Activated T-cell treated with anti-CD3 and anti-CD28 coated beads for 48 hours (primary cell): ENCODE data around the gene P4HTM.

Source experiments
- DNase-seq: peaks from one replicate; pipeline ENCODE4 v3.0.0-alpha.2; 2020; ENCODE audit warnings: low read depth

The P4HTM gene

GRCh38 chr3:48989796-48990635 lies at the start of gene P4HTM:
Gene P4HTM, plus strand, starts transcription at chr3:48990241. Its CDS starts 16 bp downstream, at chr3:48990257.
- peak; percentile 80 for DNase-seq

GRCh38 chr3:48945432-48945831 lies 44.6 kb upstream of the P4HTM start:
- no peak for DNase-seq

GRCh38 chr3:48945891-48946549 lies 44.0 kb upstream of the P4HTM start:
- DNase-seq: no peak

DNA sequence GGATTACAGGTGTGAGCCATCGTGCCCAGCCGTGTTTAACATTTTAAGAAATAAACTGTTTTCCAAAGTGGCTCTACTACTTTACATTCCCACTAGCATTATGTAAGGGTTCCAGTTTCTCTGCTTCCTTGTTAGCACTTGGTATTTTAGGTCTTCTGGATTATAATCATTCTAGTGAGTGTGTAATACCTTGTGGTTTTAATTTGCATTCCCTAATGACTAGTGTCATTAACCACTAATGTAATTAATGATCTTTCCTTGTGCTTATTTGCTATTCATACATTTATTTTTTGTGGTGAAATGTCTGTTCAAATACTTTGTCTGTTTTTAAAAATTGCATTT lies 40.7 kb upstream of the P4HTM start:
- no peak for DNase-seq

GRCh38 chr3:48950051-48950450 lies 40.0 kb upstream of the P4HTM start:
- DNase-seq: no peak

DNA sequence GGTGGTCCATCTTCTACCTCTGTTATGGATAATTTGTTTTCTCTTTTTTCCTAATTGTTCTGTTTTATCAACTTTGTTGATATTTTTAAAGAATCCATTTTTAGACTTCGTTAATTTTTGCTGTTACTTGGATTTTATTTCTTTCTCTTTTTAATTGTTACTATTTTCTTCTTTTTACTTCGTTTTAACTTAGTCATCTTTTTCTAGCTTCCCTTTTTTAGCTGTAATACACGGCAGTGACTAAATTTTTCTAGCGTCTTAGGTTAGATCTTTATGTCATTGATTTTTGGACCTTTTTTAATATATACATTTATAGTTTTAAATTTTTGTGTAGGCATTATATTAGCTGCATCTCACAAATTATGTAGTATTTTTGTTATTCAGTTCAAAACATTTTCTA lies 38.3 kb upstream of the P4HTM start:
- no peak for DNase-seq

DNA sequence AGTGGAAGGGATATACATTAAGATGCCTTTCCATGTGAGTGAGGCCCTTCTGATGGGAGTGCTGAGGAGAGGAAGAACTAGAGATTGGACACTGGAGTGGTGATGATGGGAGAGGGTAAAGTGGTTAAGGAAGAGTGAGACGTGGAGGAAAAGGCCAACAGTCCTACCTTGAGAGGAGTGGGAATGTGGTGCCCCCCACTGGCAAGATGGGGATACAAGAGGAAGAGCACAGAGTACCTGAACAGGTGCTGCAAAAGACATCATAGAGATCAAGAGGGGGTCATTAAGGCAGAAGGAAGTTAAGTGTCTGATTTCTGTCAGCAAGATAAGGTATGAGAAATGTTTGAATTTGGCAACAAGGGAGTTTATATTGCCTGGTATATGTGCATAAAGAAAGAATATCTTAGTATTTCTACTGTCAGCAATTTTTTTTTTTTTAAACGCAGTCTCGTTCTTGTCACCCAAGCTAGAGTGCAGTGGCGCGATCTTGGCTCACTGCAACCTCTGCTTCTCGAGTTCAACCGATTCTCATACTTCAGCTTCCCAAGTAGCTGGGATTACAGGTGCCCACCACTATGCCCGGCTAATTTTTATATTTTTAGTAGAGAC lies 37.4 kb upstream of the P4HTM start:
- DNase-seq: peak; percentile 13

- no peak for DNase-seq
These were observed 32.9 kb upstream of the P4HTM start for GRCh38 chr3:48957006-48957705.

- no peak for DNase-seq
These were observed 29.1 kb upstream of the P4HTM start for GRCh38 chr3:48960841-48961413.

DNA sequence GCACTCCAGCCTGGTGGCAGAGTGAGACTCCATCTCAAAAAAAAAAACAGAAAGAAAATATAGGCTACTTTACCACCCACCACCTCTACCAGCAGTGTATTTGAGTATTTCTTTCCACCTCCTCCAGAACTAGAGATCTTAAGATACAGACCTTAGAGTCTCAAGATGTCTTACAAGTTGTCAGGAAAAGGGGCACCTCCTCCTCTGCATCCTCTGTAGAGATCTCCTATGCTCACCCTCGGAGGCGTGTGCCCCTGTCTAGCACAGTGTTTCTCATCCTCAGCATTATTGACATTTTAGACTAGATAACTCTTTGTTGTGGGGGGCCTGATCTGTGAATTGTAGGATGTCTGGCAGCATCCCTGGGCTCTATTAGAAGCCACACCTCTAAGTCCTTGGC lies 27.7 kb upstream of the P4HTM start:
- no peak for DNase-seq

DNA sequence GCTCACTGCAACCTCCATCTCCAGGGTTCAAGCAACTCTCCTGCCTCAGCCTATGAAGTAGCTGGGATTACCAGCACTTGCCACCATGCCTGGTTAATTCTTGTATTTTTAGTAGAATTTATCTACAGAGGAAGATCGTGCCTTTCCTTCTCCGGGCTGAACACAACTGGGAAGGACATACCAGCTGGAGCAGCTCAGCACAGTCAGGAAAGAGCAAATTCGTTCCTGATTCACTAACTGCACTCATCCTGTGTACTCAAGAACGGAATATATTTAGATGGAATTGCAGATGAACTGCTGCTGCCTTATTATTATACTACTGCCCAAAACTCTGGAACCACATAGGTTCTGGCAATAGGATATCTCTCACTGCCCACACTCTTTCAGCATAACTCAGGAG lies 27.1 kb upstream of the P4HTM start:
- no peak for DNase-seq

DNA sequence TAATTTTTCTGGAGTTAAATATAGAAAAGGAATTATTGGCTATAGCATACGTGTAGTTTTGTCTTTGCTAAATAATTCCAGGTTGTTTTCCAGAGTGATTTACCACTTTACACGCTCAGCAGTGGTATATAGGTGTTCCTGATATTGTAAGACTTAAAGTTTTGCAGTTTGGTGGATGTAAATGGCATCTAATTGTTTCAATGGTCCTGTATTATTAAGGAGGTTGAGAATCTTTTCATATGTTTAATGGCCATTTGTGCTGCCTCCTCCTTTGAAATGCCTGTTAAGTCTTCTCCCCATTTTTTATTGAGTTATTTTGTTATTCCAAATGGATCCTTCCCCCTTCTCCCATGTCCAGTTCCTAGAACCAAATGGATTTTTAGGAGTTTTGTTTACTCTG lies 26.4 kb upstream of the P4HTM start:
- no peak for DNase-seq

DNA sequence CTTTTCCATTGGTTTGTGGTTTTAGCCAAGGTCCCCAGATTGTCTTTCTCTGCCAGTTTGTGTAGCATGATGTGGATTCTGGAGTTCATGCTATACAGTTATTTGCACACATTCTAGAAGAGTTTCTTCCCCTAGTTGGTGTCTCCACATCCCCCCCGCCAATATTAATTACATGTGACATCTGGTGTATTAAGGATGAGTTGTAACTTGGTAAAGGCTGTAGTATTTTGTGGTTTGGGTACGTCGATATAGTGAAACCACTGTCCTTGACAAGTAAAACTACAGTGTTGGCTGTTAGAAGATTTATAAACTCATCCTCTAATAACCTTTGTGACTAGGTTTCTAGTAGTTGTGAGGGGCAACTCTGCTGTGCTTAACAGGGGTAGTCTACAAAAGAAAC lies 23.7 kb upstream of the P4HTM start:
- no peak for DNase-seq

DNA sequence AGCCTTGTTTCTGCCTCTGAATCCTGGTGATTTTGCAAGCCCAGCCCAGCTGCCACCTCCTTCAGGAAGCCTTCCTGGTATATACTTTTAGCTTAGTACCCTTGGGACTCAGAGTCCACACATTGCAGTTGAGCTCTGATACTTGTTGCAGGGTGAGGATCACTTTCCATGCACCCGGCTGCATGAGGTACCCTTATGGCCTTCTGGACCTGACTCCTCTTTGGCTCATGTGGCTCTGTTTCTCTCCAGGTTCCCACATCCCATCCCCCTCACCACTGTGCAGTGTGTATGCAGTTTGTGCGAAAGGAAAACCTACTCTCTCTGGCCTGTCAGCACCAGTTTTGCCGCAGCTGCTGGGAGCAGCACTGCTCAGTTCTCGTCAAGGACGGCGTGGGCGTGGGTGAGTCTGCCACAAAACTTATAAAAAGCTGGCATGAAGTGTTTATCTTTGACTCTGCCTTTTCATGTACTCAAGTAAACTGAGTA lies 23.1 kb upstream of the P4HTM start:
- no peak for DNase-seq

DNA sequence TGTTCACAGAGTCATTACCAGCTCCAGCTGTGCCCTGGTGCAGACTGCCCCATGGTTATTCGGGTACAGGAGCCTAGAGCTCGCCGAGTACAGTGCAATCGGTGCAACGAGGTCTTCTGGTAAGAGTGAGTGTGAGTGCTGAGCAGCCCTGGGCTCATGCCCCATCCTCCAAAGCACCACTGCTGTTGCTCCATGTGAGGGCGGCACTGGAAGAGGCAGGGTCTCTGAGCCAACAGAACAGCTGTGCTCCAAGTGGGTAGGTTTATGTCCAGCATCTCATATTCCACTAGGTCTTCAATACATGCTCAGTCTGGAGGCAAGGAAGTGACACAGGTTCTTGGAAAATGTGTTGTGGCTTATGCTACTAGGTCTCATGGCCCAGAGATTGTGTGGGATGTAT lies 19.5 kb upstream of the P4HTM start:
- DNase-seq: no peak

- no peak for DNase-seq
These were observed 15.8 kb upstream of the P4HTM start for GRCh38 chr3:48974076-48974864.

GRCh38 chr3:48979451-48979850 lies 10.6 kb upstream of the P4HTM start:
- no peak for DNase-seq

- DNase-seq: no peak
These were observed 9.7 kb upstream of the P4HTM start for GRCh38 chr3:48980295-48980694.

- no peak for DNase-seq
These were observed 8.0 kb upstream of the P4HTM start for GRCh38 chr3:48982016-48982415.

GRCh38 chr3:48982686-48983085 lies 7.4 kb upstream of the P4HTM start:
- no peak for DNase-seq

DNA sequence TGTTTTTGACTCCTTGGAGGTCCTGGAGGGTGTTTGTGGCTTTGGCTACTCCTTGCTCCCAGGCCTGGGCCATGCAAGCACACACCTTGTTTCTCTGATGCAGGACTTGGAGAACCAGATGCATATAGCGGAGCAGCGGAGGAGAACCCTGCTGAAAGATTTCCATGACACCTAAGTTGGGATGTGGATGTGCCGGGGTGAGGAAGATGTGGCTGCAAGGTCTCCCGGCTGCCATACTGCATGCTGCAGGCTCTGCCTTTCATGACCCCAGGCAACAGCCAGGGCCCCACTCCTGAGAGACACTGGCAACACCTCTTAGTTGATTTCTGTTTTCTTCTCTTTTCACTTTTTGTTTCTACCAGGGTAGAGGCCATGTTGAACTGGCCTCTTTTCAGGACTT lies 6.9 kb upstream of the P4HTM start:
- no peak for DNase-seq
